HG03558 (cell line): ENCODE data around the gene E2F1.

ENCODE experiments used
- ATAC-seq: cut with Tn5 transposase; IDR thresholded peaks from one replicate; pipeline ENCODE4 v1.9.1; 2021; ENCODE audit warnings: moderate number of reproducible peaks; ENCODE audit not compliant: unreplicated experiment; ENCODE audit errors: extremely low read depth

Gene E2F1

GRCh38 chr20:33660685-33661058 is 25.5 kb downstream of the E2F1 start:
- no peak for ATAC-seq

DNA sequence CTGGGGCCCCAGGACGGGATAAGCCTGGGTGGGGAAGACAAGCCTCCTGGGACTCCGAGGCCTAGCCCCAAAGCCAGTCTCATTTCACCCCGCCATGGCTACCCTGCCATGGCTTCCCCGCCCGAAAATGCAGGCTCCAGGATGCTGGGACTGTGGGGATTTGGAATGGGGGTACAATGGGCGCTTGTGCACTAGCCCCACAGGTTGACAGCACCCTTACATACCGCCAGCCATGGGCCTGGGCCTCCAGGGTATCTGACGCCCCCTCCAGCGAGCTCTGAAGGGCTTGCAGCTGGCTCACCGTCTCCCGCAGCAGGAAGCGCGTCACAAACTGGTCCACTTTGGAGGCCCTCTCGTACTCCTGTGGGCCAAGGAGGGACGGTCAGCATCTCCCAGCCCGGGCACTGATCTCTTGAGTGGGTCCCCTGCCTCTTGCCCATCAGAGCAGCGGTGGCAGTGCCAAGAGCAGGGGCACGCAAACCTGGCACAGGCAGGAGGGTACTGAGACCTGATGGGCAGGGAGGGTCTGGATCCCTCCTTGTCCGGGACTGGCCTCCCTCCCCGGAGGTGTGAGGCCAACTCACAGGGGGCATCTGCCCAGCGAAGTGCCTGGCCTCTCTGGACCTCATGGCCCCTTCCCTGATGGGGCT is 26.0 kb downstream of the E2F1 start:
- no peak for ATAC-seq

- ATAC-seq: no peak
These were observed 26.7 kb downstream of the E2F1 start for GRCh38 chr20:33659341-33660034.

- no peak for ATAC-seq
These were observed 27.3 kb downstream of the E2F1 start for GRCh38 chr20:33658929-33659328.

- no peak for ATAC-seq
These were observed 27.7 kb downstream of the E2F1 start for GRCh38 chr20:33658510-33658909.

- ATAC-seq: no peak
These were observed 28.5 kb downstream of the E2F1 start for GRCh38 chr20:33657704-33658095.

DNA sequence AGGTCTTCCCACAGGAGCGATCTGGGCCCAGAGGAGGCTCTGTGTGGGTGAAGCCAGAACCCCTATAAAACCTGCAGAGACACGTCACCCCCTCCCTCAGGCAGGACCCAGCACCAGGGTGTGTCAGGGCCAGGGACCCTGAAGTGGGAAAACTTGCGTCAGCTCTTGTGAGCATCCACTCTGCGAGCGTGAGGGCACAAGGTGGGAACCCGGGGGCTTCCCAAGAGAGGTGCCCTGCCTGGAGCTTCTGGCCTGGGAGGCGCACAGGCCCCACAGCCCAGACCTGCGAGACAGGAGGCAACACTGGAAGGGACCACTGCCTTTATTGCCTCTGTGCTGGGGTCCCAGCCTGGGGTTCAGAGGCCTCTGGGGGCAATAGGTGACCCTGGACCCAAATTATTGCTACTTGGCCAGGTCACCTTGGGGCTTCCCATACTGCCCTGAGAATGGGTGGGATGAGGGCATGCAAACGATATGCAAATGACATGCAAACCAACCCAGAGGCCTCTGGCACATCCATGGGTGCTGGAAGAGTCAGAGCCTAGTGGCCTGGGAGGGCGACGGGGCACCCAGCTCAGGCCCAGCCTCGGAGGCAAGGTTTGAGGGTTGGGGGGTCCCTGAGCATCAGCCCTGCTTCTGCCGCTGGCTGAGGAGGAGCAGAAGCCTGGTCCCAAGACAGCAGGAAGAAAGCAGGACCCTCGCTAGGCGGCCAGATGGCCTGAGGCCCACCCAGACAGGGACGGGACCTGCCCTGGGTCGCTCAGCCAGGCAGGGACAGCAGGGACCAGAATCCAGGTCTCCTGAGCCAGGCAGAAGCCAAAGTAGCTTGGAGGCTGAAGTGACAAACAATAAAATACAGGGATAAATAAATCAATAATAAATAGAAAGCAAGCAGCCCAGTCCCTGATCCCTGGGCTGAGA is 29.1 kb downstream of the E2F1 start:
- ATAC-seq: no peak

GRCh38 chr20:33656010-33656782 is 30.0 kb downstream of the E2F1 start:
- ATAC-seq: no peak

GRCh38 chr20:33655164-33655563 is 31.0 kb downstream of the E2F1 start:
- no peak for ATAC-seq

DNA sequence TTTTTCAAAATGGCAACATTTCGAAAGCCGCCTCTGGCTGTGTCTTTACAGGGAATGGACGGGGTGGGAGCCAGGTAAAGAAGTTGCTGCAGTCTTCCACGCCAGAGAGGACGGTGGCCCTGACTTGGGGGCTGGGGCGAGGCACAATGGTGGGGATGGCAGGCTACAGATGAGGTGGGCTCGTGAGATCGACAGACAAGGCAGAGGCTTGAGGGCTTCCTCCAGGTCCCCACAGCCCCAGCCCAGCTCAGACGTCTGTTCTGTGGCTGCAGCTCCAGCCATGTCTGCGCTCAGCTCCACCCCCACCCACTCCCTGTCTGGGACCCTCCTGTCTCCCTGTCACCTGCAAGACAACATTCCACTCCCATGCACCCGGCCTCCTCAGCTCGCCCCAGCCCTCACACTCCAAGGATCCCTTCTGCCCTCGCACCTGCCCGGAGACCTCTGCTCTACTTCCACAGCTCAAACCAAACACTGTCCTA is 31.5 kb downstream of the E2F1 start:
- ATAC-seq: no peak

GRCh38 chr20:33653900-33654596 is 32.1 kb downstream of the E2F1 start:
- ATAC-seq: no peak

DNA sequence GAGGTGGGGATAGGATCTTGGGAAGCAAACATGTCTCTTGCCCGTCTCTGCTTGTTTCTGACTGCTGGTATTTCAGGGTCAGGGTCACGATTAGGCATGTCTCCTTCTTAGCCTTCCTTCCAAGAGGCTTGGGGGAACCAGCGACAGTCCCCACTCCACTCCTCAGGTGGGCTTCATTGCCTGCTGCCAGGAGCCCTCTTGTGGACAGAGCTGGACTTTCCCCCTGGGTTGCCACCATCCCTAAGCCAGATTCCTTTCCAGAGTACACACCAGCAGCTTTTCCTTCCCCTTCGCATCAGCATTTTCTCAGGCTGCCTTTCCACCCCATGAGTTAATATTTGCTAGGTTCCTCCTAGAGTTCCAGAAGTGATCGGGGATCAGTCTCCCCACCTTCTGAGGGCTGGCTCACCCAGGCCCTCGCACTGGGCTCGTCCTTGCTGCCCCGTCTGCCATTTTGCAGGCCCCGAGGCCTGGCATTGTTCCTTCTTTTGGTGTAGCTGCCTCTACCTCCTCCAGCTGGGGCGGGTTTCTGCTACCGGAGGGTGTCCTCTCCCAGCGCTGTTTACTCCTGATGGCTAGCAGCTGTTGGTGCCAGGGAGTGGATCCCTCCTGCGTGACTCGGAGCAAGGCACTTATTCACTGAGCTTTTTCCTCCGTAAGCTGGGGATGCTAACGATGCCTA is 32.8 kb downstream of the E2F1 start:
- no peak for ATAC-seq

- ATAC-seq: no peak
These were observed 34.6 kb downstream of the E2F1 start for GRCh38 chr20:33651562-33652048.

GRCh38 chr20:33650753-33651561 is 35.2 kb downstream of the E2F1 start:
- ATAC-seq: no peak

- ATAC-seq: no peak
These were observed 36.0 kb downstream of the E2F1 start for GRCh38 chr20:33650111-33650752.

DNA sequence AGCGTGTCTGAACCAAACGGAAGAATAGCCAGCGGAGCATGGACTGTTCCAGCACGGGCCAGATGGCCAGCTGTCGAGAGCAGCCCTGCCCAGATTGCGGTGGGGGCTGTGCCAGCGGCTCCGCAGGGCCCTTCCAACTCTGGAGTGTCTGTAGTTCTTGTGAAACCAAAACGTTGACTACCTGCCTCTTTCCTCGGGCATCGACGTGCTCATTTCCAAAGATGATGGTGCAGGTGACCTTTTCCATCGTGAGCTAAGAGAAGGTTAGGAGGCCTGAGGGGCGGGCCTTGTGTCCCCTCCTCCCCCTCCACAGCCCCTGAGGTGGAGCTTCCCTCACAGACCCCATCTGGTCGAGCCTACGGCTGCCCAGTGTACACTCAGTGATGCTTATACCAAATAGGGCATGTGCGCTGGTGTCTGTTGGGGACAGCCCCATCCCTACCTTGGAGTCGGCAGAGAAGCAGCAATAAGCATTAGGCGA is 36.9 kb downstream of the E2F1 start:
- no peak for ATAC-seq

DNA sequence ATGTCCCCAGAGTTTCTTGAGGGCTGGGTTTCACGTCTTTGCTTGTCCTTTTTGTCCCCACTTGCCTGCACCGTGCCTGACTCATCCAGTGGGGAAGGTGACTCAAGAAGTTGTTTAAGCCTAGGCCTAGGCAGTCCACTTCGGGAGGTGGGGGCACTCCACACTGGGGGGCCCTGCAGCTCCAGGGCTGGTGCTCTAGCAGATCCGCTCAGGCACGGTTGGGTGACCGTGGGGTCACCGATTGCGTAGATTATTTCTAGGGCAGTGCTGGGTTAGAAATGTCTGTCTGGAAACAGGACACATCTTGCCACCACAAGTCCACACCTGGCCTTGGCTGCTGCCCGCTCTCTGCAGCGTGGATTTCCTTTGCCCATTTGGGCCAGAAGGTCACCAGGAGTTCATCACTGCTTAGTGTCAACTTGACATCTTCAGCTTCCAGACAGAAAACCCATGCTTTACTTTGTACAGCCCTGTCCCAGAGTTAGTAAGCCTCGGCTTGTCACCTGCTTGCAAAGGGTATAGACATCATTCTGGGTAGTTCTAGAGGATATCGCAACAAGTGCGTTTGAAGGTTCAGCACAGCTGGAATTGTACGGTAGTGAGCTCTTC is 37.7 kb downstream of the E2F1 start:
- no peak for ATAC-seq
